Frontal cortex (tissue), 4 donors: ENCODE measurements around the gene TMEM18. TPM values are rescaled to one million over a fixed set of nuclear protein-coding genes. Genes with fewer than 3 reads are reported as not detected.

ENCODE experiments used
- DNase-seq, 2 donors: peaks; one replicate each; pipeline ENCODE4 v3.0.0; 2012; ENCODE audit warnings: low spot score in 2 of 2
- FAIRE-seq: peaks from 2 replicates; lab custom pipeline; 2012; peaks lifted over from hg19 to GRCh38; lab: Jason Lieb, UNC
- total RNA-seq: library from RNA; depleted of rRNA; stranded (reverse); fragments of >200 nt; gene quantifications from one replicate; pipeline ENCODE4 v1.2.3, GENCODE V29; 2014
- donor health status: control.
- donor health status: control.
- donor health status: control.

The TMEM18 gene
- total RNA-seq, 1 donor from 2014 or later = 20.0 TPM

DNA sequence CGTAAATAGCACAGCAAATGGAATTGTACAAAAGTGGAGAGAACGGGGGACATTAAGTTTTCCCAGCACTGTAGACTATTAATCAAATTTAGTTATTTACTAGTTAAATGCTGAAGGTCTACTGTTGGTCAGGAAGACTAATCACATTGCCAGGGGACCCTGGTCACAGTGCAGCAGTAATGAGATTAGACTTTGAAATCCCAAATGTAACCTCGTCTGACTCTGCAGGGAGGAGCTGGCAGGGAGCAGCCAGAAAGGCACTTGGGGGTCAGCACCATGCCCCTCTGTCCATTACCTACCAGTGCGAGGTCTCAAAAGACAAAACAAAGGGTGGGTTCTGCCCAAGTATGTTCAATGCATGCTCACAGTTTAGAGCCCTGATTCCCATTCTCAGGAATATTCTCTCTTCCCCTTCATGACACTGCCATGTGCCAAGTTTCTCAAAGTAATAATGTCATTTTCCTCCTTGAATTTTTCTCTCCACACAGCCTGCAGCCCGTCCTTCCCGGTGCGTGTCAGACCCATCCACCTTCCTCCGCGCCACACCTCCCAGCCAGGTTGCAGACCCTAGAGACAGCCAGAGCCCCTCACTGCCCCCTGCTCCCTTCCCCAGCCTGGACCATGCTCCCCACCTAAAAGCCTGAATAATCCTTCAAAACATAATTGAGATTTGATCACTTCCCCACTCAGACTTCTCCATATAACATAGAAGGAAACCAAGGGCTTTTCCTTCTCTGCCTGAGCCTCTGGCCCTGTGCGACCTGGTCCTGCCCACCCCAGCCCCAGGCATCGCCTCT lies 52.5 kb downstream of the TMEM18 start:
- no peak for DNase-seq
- FAIRE-seq = no peak

DNA sequence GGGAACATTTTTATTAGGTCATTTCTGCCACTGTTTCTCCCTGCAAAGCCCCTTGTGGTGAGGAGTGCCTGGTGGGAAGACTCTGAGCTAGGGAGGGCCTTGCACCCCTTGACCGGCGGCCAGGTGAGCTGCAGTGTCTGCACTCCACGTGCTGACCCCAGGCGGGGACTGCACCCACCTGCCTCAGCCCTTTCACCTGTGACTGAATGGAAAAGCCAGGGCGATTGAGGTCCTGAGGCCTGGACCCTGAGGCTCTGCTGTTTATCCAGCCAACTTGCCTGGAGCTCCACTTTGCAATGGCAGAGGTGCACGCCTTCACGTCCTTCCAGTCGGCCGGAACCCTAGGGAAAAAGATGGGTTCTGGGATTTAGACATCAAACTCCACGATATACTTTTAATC lies 53.1 kb downstream of the TMEM18 start:
- no peak for DNase-seq
- FAIRE-seq = no peak

DNA sequence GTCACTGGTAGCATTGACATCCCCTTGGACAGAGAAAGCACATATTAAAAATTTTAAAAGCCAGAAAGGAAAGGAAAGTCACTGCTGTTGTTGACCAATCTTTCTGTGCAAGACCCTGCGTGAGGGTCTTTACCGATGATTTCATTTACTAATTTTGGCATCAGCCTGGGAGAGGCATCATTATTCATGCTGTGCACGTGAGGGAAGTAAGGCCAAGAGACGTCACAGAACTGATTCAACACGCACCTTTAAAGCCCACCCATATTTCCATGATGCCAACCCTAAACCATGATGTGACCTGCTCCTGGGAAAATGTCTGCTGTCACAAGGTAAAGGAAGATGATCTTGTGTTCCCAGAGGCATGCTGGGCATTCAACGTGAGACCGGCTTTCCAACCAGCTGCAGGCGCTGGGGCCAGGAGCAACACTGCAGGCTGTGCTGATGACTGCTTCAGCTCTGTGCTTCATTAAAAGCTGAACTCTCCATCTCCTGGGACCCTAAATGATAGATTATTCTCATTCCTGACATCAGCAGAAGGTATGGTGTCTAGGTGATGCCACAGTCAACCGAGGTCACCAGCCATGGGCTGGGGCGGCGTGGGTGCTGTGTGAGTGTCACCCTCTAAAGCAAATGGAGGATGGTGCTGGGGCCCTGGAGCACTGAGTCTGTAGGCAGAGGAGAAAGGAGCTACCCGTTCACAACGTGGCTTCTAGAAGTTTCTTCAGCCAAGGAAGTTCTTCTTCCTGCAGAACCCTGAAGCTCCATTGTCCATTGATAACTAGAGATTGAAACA lies 53.9 kb downstream of the TMEM18 start:
- no peak for DNase-seq
- no peak for FAIRE-seq

DNA sequence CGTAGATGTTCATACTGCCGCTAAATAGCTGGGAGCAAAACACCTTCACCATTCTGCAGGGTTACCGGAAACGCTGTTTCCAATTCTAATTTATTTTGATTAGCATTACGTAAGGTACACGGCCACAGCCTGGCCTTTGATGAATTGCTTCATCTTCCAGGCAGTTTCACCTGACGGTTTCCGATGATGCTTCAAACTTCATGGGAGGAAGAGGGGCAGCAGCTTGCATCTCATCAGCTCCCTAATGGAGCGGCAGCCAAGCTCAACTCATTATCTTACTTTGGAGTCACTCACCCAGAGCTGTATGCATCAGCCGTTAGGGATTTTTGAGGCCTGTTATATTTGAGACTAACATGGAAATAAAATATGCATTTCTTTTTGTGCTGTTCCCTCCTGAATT lies 54.8 kb downstream of the TMEM18 start:
- FAIRE-seq = no peak

DNA sequence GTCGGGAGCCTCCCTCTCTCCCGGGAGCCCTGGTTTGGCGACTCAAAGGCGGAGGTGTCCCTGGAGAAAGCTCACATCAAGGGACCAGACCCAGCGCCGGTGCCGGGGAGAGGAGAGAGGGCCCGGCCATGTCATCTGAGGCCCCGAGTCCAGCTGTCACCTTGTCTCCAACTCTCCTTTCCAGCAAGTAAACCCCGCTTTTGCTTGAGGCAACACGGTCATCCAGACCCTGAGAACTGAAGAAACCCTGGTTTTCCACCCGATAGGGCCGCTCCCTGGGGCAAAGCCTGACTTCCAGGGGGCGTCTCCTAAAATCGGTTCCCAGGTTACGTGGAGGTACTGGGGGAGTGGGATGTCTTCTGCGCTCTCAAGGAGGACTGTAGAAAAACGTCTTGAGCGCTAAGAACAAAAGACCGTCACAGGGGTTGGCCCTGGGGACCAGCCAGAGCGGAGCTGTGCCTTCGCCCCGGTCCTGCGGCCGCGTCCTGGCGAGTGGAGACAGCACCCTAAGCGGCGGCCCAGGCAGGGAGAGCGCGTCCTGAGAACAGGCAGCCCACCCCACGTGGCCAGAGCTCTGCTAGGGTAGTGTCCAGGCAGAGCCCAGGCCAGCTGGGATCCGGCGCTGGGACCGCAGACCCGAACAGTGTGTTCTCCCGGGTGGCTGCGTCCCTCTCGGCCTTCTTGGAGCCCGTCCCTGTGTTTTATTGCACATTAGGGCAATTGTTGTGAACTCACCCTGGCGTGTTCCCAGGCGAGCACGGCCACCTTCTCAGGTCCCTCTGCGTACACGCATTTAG lies 55.7 kb downstream of the TMEM18 start:
- DNase-seq (no peak), FAIRE-seq (no peak)

More for the DNA sequence above, 54.8 kb downstream of the TMEM18 start:
- no peak for DNase-seq

DNA sequence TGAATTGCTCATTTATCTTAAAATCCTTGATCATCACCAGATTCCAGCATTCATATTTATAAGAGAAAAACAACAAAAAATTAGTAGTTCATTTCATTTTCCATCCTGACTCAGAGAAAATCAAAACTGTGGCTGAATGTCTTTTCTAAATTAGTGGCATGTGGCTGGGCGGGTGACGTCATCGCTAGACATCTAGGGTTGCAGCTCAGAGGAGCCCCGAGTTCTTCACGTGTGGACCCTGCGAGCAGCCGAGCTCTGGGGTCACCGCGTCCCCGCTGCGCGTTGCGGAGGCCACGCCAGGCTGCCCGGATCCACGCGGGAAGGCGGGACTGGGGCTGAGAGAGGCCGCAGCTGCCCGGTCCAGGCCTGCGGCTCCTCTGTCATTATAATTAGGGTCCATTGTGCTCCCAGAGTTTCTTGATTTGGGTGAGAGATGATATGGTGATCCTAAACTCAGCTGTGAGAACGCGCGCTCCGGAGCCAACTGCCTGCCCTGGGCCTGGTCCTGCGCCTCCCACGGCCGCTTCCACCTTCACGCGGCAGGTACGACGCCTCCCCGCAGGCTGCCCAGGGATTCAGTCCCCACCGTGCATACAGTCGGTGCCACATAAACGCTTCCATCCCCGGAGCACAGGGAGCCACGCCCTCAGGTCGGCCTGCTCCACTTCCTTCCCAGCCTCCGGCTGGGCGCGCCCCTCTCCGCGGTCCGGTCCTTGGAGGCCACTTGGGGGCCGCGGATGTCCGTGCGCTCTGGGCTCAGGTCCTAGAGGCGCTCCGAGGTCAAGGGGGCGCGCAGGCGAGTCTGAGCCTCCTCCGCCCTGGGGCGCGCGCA lies 56.5 kb downstream of the TMEM18 start:
- no peak for DNase-seq
- no peak for FAIRE-seq

DNA sequence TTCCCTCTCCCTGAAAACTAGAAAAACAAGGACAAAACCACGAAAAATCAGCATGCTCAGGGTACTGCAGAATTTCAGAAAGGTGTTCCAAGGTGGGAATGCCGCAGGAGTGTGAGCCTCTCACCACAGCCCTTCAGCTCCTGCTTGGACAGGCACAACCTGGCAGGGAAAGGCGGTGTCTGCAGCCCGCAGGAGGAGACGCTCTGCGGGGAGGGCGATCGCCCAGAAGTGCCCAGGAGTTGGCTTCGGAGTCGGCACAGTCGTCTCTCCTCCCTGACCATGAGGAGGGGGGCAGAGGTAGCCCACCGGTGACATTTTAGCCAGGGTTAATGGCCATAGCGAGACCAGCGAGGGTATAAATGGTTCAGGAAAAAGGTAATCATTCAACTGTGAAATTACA lies 57.2 kb downstream of the TMEM18 start:
- no peak for DNase-seq

DNA sequence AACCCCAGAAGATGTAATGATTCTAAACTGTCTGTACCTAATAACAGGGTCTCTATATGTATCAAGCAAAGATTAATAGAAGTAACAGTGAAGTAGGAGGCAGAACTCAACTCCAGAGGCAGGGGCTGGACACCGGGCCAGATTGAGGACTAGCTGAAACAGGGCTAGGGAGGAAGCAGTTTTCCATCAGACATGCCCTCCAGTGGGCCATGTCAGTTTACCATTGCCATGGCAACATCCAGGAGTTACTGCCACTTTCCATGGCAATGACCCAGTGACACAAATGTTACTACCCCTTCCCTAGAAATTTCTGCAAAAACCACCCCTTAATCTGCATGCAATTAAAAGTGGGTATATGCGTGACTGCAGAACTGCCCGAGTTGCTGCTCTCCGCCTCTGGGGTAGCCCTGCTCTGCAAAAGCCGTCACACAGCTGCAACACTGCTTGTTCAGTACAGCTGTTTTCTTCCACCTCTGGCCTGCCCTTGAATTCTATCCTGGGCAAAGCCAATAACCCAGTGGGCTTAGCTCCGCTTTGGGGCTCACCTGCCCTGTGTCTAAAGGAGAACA lies 58.7 kb downstream of the TMEM18 start:
- FAIRE-seq (no peak), DNase-seq (no peak)

More for the DNA sequence above, 57.2 kb downstream of the TMEM18 start:
- no peak for FAIRE-seq

DNA sequence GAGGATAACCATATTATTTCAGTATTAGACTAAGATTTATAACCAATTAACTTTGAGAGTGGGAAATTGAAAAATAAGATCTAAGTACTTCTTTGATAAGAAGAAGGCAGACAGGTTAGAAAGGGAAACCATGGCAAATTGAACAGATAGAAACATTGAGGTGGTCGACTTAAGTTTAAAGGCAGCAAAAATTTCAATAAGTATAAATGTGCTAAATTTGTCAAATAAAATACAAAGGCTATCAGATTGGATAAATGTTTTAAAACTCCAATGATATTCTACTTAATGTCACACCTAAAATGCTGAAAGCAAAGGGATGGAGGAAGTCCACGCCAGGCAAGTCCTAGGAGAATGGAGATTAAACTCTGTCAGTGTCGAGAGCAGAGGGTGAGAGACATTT lies 59.2 kb downstream of the TMEM18 start:
- FAIRE-seq = no peak
- no peak for DNase-seq
